NCI-H446 (cell line): Measurements from ENCODE around the gene FAM83C.
"Not testable (repeated sequence)": the region's sequence is repeated elsewhere in the genome, so short reads cannot be mapped to it uniquely, and the experiment has no call there.

Experiments
- DNase-seq, 2 experiments: peaks; one replicate each; lab custom pipeline; 2025; lab: John Stamatoyannopoulos, UW

FAM83C gene

DNA sequence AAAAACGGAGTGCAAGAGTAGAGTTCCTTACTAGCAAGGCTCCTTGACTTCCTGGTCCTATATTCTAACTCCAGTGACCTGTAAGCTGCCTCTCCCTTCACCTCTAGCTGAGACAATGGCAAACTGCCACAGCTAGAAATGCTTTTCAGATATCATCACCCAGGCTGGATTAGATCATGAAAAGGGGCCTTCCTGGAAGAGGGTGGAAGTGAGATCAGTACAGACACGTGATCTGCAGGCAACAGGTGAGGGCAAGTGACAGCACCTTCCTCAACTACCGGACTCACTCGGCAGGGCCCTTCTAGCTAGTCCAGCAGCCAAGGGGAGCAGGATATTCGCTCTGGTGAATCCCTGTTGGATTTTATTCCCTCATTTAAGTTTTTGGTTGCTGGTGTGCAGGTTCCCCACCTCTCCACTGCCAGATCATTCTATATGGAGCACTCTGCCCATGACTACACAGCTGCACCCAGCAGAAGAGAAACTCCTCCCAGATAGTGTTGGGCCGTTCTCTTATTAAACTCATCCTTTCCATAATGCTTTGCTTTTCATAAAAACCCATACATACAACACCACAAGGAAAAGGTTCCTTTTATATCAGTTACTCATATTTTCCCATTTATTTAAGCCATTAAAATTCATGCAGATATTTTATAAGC, 26.4 kb upstream of the FAM83C start:
- peak in 1 of 2 experiments; percentile 19 for DNase-seq

DNA sequence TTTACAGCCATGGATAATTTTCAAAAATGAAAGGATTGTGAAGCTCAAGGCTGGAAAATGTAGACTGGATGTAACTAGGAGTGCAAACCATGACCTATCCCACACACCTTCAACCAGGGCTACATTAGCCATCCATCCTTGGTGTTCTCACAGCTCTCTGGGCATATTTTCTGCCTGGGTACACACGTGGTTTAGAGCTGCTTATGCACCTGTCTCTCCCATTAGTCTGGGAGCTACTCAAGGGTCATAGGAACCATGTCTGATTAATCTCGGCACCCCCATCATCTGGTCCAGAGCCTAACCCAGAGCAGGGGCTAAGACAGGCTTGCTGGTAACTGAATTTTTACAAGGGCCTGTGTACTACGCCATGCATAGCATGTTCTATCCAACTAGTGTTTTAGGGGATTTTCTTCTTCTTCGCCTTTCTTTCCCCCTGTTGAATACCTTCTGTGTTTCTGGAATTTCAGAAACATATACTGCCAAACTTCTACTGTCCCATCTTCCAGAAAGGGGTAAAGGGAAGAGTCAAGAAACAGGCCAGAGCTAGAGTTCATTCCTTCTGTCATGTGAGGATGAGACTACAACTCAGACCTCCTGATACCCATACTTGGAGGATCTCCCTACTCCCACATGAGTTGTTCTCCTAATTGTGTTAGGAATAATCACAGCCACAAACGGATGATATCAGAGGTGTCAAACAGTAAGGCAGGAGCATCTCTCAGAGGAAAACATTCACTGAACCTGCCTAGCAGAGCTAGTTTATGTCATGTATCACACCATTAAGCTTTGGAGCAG, 25.4 kb upstream of the FAM83C start:
- DNase-seq: no peak

DNA sequence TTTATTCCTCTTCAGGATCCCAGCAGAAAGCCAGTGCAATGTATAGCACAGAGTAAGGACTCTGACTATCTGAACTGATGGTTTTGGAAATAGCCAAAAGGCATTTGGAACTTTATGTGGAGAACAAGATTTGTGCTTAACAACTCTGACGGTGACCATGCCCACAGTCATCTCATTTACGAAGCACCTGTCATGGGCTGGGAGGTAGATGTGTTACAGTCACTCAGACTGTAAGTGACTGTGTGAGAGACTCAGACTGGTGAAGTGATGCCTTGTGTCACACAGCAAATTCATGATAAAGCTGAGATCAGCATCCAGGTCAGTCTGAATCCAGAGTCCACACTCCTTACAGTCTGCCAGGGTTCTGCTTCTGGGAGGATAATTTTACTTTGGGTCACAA, 23.9 kb upstream of the FAM83C start:
- DNase-seq: no peak

DNA sequence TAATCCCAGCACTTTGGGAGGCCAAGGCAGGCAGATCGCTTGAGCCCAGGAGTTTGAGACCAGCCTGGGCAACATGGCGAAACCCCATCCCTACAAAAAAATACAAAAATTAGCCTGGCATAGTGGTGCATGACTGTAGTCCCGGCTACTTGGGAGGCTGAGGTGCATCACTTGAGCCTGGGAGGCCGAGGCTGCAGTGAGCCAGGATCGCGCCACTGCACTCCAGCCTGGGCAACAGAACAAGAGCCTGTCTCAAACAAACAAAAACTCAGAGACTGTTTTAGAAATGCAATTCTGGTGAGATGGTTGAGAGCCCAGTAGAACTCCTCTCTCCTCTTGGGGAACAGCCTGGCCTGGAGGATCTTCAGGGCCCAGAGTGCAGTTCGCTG, 23.4 kb upstream of the FAM83C start:
- not testable (repeated sequence) for DNase-seq

DNA sequence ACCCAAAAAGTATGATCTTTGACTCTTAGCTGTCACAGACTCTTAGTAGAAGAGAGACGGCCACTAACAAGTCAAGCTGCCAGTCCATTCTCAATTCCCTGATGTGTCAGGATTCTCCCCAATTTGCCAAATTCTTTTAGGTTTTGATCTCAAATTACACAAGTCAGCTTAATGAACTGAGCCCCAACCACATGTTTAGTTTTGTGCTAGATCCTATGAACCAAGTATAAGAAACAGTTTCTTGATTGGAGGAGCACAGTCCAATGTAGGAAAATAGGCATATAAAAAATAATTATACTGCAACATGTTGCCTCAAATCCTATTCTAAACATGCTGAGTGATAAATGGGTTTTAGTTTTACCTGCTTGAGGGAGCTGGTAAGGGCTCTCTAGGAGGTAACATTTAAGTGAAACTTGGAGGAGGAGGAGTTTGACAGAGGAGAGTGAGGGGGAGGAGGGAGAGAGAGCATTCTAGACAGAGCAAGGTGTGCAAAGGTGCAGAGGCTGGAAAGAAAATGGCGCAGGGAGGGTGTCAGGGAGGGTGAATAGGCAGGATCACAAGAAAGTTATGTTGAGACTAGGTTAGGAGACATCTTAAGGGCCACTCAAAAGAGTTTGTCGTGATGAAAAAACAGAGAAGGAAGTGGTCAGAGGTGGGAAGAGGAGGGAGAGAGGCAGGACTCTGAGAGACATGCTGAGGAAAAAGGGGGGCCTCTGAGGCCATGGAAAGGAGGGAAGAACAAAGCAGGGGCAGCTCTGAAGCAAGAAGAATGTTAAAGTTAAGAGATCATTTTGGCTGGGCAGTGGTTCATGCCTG, 22.8 kb upstream of the FAM83C start:
- peak in 1 of 2 experiments; percentile 59 for DNase-seq

DNA sequence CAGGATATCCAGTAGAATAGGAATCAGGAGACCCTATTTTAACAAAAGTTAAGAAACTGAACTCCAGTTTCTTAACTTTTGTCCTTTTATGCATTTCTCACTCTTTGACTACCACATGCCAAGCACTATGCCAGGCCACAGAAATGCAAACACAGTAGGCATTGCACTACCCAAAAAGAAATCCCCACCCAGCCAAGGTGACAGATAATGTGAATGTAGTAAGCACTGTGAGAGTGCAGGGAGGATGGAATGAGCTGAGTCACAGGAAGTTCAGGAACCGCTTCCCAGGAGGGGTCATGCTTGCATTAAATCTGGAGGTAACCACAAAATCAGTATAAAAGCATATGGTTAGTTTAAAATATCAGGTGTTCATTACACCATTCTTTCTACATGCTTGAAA, 20.1 kb upstream of the FAM83C start:
- DNase-seq: no peak

DNA sequence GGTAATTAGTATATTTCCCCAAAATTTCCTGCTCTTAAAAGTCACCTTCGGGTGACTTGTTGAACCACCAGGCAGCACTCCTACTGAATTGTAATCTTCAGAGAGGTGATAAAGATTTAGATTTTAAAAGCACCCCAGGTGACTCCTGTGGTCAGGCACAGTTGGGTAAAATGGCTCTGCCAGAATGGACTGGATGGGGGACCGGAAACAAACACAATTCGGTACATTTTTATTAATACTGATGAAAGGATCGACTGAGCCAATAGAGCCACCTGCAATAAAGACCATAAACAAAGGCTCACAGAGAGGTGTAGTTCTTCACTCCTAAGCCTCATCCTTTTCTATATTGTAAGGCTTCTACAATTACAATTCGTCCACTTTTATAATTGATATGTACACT, 19.6 kb upstream of the FAM83C start:
- no peak for DNase-seq

DNA sequence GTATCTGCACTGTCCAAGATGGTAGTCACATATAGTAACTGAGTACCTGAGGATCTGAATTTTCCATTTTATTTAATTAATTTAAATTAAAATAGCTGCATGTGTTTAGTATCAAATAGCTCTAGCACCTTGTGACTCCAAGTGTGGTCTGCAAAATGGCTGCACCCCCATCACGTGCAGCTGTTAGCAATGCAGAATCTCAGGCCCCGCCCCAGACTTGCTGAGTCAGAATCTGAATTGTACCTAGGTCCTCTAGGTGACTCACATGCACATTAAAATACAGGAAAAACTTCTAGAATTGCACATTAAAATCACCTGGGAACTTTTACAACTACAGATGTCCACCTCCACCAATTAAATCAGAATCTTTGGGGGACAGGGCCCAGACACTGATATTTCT, 19.2 kb upstream of the FAM83C start:
- DNase-seq: no peak

DNA sequence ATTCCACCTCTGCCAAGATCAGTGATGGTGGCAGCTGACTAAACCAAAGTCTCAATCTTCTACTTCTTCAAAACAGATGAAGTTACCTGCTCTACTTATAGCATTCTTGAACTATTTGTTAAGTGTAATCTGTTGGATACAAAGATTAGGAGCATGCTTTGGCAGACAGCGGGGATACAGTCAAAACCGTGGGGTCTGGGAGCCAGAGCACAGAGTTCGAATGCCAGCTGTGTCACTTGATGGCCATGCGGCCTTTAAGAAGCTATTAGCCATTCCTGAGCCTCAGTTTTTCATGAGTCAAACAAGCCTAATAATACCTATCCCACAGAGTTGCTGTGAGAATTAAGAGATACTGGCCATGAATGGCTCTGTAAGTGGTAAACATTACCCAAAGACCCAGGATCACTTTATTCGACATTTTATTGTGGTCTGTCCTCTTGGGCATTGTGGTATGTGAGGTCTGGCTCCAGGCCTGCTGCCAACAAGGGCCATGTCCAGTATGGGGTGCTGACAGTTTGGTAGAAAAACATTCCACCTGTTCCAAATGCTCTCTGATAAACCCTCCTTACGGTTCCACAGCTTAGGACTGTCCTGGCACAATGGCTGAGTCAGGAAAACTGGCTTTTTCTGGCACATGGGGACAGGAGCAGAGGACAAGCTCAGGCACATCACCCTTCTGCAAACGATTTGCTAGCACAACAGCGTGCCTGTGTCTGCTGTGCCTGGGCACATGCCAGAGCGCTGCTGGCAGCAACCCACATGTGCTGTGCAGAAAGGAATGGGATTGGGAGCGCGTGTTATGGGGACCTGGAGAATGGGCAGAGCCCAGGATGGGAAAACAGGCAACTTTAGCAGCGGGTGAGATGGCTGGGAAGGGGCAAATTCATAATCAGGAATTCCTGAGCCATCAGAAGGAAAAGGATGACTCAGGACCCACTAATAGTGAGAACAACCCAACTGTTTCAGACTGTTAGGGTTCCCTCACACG, 15.7 kb upstream of the FAM83C start:
- DNase-seq: peak; percentile 94 to 97

DNA sequence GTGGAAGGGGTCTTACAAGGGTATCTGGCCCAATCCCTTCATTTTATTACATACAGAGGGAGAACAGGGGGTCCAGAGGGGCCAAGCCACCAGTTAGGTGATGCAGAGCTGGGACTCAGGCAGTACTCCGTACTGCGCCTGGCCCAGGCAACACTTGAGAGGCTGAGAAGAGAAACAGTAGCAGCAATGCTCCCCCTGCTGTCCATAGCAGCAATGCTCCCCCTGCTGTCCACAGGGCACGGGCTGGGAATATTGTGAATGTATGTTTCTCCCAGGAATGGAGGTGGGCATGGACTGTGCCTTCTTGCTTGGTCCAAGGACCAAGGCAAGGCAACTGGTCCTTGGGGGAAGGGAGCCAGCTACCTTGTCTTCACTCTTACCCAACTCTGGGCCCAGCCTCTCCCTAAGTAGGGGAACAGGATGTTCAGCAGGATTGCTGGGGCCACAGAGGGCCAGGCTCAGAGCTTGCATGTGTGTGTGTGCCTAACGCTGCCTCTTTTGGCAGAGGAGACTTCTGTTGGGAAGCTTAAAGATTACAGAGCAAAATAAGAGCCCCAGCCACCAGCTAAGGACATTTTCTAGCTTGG, 14.8 kb upstream of the FAM83C start:
- DNase-seq: peak; percentile 25 to 76

DNA sequence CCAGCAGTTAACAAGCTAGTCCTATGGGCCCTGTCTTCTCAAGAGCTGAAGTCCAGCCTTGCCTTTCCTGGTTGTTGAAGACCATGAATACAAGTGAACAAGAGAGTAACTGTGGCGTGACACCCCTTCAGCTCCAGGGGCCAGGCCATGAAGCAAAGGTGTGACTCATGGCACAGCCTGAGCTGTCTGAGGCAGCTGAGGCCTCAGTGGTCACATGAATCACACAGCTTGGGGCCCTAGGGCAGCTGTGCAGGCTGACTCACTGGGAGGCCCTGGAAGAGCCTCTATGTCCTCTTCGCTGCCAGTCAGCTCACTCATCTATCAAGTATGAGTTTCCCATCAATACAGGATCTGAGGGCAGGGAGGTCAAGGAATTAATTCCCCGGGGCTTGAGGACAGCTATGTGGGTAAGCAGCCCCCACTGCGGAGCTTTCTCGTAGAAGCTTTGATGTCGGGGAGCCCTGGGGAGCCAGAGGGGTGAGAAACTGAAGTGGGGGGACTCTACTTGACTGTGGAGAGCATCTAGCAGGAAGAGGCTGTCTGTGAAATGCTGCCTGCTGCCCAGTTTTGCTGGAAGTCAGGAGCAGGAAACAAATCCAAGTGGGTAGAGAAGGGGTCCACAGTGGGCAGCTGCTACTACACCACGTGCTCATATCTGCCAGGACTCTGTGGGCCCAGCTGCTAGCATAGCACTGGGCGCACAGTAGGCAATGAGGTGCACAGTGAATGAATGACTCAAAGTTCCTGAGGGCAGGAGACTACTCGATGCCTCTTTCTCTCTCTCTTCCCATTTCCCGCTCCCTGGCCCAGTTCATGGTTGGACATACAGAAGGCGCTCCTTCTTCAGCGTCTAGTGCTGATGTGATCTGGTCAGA, 13.7 kb upstream of the FAM83C start:
- DNase-seq: peak in 1 of 2 experiments; percentile 80

DNA sequence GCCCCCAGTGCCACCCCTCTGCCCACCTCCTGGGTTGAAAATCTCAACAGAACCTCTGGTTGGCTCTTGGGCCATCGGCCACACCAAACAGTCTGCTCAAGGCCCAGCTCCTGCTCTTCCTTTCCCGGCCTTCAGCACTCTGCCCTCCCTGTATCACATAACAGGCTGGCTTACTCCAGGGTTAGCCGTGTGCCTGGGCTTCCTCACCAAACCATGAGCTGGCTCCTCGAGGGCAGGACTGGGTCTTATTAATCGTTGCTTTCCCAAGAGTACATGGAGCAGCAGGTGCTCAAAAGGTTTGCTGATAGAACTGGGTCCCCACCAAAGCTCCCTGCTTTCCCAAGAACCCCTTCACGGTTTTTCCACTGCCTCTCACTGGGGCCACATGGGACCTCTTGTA, 12.7 kb upstream of the FAM83C start:
- no peak for DNase-seq

DNA sequence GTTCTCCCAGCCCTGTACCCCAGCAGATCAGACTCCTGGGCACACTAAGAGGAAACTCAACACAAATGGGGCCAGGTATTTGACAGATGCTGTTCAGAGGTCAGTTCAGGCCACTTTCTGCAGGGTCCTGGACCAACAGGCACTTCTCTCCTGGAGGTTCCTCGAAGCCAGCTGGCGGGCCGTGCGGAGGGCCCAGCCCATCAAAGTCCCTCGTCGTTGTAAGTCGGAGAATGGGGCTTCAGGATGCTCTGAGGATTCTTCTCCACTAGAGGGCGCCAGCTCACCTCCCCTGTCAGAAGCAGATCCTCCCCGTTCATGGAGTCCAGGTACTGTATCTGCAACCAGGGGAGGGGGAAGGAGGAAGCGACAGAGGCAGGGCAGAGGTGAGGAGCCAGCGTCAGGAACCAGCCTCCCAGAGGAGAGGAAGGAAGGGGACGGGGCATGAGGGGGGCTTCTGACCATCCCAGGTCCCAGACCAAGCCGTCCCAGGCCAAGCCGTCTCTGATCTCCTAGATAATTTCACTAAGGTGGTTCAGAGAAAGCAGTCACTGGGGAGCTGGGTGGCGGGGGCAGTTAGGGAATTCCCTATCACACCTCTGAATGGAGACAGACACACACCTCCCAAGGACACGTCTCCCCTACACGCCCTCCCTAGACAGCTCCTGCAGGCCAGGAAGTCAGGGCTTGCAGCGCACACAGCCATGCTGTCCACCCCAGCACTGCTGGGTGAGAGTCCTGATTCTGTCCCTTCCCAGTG, 11.7 kb upstream of the FAM83C start:
- DNase-seq: peak; percentile 66 to 90

DNA sequence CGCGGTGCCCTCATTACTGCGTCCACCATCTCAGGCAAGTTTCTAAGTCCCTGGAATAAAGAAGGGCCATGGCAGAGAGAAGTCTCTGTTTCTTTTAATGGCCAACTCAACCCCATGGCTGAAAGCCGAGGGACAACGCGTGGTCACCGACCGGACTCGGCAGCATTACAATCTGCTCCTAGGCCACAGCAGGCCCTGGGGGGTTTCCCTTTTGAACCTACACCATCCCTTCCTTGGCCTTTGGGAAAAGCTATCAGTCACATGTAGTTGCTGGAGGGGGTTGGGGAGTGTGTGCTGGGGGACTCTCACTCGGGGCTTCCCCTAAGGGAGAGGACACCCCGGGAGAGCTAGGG, 11.1 kb upstream of the FAM83C start:
- DNase-seq: no peak

DNA sequence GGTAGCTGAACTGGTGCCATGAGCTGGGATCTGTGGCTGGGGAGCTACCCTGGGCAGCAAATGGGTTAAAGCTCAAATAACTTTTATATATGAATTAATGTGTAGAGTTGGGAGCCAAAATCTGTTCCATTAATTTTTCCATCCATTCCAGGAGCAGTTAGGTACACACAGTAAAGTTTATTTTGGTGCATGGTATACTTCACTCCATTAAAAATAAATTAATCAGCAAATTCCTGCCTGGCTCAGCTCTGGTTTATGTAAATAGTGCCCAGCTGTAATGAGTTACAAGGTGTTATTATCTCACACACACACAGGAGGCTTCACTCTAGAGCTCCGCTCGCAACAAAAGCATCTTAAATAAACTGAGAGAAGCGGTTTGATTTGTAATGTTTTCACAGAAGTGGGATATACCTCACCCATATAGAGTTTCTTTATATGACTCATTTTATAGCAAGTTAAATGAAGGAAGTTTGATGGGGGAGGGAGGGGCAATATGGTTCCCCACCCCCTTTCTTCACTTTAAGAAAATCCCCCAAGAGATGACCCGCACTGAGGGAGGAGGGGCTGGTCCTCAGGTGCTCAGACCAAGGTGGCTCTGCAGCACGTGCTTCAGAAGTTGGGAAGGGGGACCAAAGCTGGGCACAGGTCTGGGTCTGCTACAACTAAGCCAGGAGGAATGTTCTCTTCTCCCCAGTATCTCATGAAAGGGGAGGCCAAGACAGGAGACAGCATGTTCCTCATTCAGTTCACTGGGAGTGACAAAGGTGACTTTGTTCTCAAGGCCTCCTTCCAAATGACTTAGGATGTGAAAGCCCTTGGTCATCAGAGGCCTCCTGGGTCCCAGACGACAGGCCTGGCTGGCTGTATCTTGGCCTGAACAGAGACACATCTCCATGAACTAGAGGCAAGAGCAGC, 10.5 kb upstream of the FAM83C start:
- DNase-seq: no peak

DNA sequence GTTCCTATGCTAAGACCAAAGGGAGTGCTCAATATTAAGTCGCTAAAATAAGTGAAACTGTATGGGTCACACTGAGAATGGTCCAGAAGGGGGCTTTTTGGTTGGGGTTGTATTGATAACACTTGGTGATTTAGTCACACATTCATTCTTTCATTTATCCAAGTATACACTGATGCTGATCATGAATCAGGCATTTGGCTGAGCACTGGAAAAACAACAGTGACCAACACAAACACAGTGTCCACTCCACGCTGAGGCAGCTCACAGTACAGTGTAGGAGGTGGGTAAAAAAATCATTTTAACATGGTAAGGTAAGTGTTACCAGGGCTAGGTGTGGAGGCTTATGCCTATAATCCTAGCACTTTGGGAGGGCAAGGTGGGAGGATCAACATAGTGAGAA, 9.2 kb upstream of the FAM83C start:
- no peak for DNase-seq

DNA sequence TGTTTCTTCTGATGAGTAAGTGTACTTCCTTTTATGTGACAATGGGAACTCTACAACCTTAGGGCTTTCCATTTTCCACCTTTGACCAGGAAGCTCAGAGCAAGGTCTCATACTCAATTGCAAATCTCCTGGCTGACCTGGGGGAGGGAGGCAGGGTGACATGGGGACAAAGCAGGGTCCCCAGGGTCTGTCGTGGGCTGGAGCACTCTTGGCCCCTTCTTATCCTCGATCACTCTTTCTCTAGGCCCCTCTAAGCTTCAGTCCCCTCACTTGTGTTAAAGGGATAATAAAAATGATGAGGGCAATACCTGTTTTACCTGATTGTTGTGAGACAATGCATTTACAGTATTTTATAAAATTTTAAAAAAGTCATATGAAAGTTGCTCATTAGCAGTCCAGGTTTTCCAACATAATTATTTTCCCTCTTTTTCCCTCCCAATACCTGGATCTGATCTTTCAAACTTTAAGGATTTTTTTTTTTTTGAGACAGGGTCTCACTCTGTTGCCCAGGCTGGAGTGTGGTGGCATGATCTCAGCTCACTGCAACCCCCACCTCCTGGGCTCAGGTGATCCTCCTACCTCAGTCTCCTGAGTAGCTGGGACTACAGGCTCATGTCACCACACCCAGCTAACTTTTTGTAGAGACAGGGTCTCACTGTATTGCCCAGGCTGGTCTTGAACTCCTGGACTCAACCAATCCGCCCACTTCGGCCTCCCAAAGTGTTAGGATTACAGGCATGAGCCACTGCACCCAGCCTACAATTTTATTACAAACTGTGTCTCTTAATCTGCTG, 8.4 kb upstream of the FAM83C start:
- no peak for DNase-seq

DNA sequence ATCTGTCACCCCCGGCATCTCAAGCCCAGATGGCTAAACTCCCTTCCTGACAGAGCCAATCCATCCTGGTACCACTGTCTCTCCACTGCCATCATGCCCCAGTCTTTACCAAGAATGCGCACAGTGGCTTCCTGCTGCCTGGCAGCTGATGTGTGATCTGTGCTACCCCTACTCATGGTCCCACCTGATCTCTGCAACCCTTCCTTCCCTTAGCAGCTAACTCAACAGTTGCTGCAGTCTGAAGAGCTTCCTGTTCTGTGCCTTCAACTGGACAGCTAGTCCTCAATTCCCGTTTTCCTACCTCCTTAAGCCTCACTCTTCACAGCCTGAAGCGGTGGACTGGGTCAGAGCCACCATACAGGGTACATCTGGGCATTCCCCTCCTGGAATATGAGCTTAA, 7.6 kb upstream of the FAM83C start:
- DNase-seq: no peak
